ENCODE data around the gene OR2M3. TPM values are rescaled to one million over a fixed set of nuclear protein-coding genes. Genes with fewer than 3 reads are reported as not detected.
A peak's percentile ranks its signal among the peaks of the same experiment; 100 is the strongest.

The OR2M3 gene
- total and polyA plus RNA-seq, 9 of the 15 experiments (the other 6 are each of a cell fraction or from before 2014, with no cell fraction given), result not detected

- in situ Hi-C loops (cut with MboI) (no loop called here), intact Hi-C loops (cut with micrococcal nuclease) (loop anchor here (10.0 kb wide), 1 partner anchor 408 kb away; no protein-coding TSS in a partner anchor)
- no peak overlapping the region for H3K27ac ChIP-seq (ENCODE audit: extremely low read depth, low read depth, low read length)
- ChIA-PET CTCF (ENCODE audit: low intra/inter-chr PET ratio) (no interaction called here), POLR2A (no interaction called here)
- H3K79me2 ChIP-seq (ENCODE audit: control insufficient read depth, insufficient read depth, low read length), result no peaks in the 10 kb centered on the region
- H3K4me1 ChIP-seq (replicated peaks in 1 of 2; ENCODE audit: control insufficient read depth in 2 of 2, insufficient read depth in 2 of 2, low read length in 2 of 2), result no peaks in the 10 kb centered on the region
- DNase-seq (ENCODE audit: extremely low read depth in 1 of 4, low spot score in 3 of 4), result peak; percentile 23 to 37 (median 30)
- H3K27me3 ChIP-seq (ENCODE audit: control insufficient read depth in 2 of 2, insufficient read depth in 2 of 2, low read length in 2 of 2), result no peaks in the 10 kb centered on the region
- 6% methylated on average over 14 of the region's 14 CpGs for WGBS (ENCODE audit: insufficient coverage, low coverage, missing lambda C conversion rate)
- H3K9ac ChIP-seq (ENCODE audit: insufficient read depth in 1 of 2, low read depth in 2 of 2, low read length in 2 of 2), result no peak overlapping the region
- FAIRE-seq, result peak; percentile 78
- no peaks in the 10 kb centered on the region for H4K20me1 ChIP-seq (replicated peaks; ENCODE audit: control insufficient read depth, insufficient read depth, low read length)
- H3K9me1 ChIP-seq (ENCODE audit: control insufficient read depth, insufficient read depth, low read length), result no peaks in the 10 kb centered on the region
- no peak overlapping the region for H2AFZ ChIP-seq (ENCODE audit: low read depth, low read length)
- BruUV-seq (replicated peaks), result no TSS peak
- peak; percentile 66; the same call in 2 of the 3 replicates for ATAC-seq
- H3K4me2 ChIP-seq (ENCODE audit: insufficient read depth, low read length), result no peak overlapping the region
- H3K4me3 ChIP-seq, result no peak overlapping the region
- H3K9me3 ChIP-seq (replicated peaks; ENCODE audit: control insufficient read depth, insufficient read depth, low read depth, low read length), result no peaks in the 10 kb centered on the region; the same call in 1 of the 2 replicates
- H3K36me3 ChIP-seq (ENCODE audit: control insufficient read depth, insufficient read depth, low read length), result no peaks in the 10 kb centered on the region
- TF ChIP-seq RBM14 (IDR thresholded peaks at IDR 0.05; ENCODE audit: borderline replicate concordance, insufficient read depth, low read depth, low read length) (no peak), NFIC (IDR thresholded peaks at IDR 0.05) (no peak), FOXP1 (CRISPR knock-in tag; IDR thresholded peaks at IDR 0.05) (no peak), HOXB6 (CRISPR knock-in tag; IDR thresholded peaks at IDR 0.05; ENCODE audit: borderline replicate concordance) (no peak), ZNF589 (CRISPR knock-in tag; IDR thresholded peaks at IDR 0.05; ENCODE audit: low read depth) (no peak), RHOXF2B (CRISPR knock-in tag; conservative IDR thresholded peaks at IDR 0.05) (no peak), ZNF280B (CRISPR knock-in tag; IDR thresholded peaks at IDR 0.05) (no peak), PHB2 (IDR thresholded peaks at IDR 0.05; ENCODE audit: low read depth) (no peak), ATF2 (CRISPR knock-in tag; IDR thresholded peaks at IDR 0.05) (no peak), KLF16 (IDR thresholded peaks at IDR 0.05) (0 out of 2 replicates have a peak, but pooled peaks have one; percentile 6), CTCF (IDR thresholded peaks at IDR 0.05 in 2 of 3, conservative IDR thresholded peaks at IDR 0.05 in 1 of 3; ENCODE audit: insufficient read depth in 2 of 3, low read depth in 1 of 3, low read length in 3 of 3) (peak; percentile 53 to 77 (median 62)), SRSF3 (IDR thresholded peaks at IDR 0.05; ENCODE audit: insufficient read depth, low read length) (no peak), BCOR (IDR thresholded peaks at IDR 0.05) (no peak), FOXJ2 (tag; IDR thresholded peaks at IDR 0.05) (no peak), RAD21 (CRISPR knock-in tag; conservative IDR thresholded peaks at IDR 0.05 in 1 of 2, IDR thresholded peaks at IDR 0.05 in 1 of 2) (peak; percentile 63 to 73), PHF8 (IDR thresholded peaks at IDR 0.05; ENCODE audit: borderline replicate concordance, low read length) (no peak)
- TF ChIP-seq, protein P1, sequence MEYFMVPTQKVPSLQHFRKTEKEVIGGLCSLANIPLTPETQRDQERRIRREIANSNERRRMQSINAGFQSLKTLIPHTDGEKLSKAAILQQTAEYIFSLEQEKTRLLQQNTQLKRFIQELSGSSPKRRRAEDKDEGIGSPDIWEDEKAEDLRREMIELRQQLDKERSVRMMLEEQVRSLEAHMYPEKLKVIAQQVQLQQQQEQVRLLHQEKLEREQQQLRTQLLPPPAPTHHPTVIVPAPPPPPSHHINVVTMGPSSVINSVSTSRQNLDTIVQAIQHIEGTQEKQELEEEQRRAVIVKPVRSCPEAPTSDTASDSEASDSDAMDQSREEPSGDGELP (CRISPR knock-in tag; IDR thresholded peaks at IDR 0.05; ENCODE audit: borderline replicate concordance), result no peak
Observed at GRCh38 chr1:248243204-248243603, 46.1 kb downstream of the OR2M3 start.
